ENCODE measurements around the gene ZNF3.

ZNF3 gene

DNA sequence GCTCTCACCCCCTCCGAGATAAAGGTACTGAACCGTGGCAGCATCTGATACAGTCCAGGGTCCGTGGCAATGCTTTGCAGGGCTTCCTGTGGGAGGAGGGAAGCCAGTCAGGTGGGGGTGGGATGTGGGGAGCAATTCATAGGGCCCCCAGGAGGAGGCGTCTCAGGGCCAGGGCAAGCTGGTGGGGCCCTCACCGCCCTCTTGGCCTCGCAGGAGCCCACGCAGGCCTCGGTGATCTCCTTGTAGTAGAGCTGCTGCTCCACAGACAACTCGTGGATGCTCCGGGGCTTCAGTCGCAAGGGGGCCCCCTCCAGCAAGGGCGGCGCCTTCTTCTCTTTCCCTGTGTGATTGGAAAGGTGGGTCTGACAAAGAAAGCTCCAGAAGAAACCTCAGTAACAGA is 30.4 kb upstream of the ZNF3 start:
- ChIA-PET CTCF (interaction anchor here (0.7 to 0.8 kb wide), 2 partner anchors 21 to 90 kb away, joined by 3 to 5 read pairs; no protein-coding TSS in a partner anchor), POLR2A (interaction anchor here (1.1 to 4.2 kb wide), 2 partner anchors 11 to 16 kb away, joined by 3 to 39 read pairs; partner anchors contain the start of genes AP4M1 and MCM7)
- Histone ChIP-seq H3K4me3 (ENCODE audit: low read depth, low read length) (no peak overlapping the region), H3K36me3 (ENCODE audit: control insufficient read depth in 2 of 2, insufficient read depth in 1 of 2, low read length in 2 of 2) (peaks cover 15 to 60% of the 10 kb centered on the region in 2 experiments; a peak in 2 of 3 replicates), H3K4me1 (ENCODE audit: control insufficient read depth, insufficient read depth, low read length) (no peaks in the 10 kb centered on the region), H3K27ac (ENCODE audit: extremely low read depth, low read depth, low read length) (no peak overlapping the region), H3K9me3 (ENCODE audit: control insufficient read depth, insufficient read depth, low read depth, low read length) (no peaks in the 10 kb centered on the region)
- TF ChIP-seq ZNF292 (tag by site-specific recombination; IDR thresholded peaks at IDR 0.05; ENCODE audit: borderline replicate concordance, low read depth) (no peak), ZNF37A (tag by site-specific recombination; IDR thresholded peaks at IDR 0.05) (no peak), ZNF239 (tag by site-specific recombination; IDR thresholded peaks at IDR 0.05) (no peak), SP2 (tag by site-specific recombination; IDR thresholded peaks at IDR 0.05) (no peak), ZNF169 (tag by site-specific recombination; IDR thresholded peaks at IDR 0.05) (no peak), ZNF221 (tag by site-specific recombination; IDR thresholded peaks at IDR 0.05; ENCODE audit: borderline replicate concordance) (no peak)
- TF ChIP-seq, protein P1, sequence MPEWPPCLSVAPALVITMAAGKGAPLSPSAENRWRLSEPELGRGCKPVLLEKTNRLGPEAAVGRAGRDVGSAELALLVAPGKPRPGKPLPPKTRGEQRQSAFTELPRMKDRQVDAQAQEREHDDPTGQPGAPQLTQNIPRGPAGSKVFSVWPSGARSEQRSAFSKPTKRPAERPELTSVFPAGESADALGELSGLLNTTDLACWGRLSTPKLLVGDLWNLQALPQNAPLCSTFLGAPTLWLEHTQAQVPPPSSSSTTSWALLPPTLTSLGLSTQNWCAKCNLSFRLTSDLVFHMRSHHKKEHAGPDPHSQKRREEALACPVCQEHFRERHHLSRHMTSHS (tag by site-specific recombination; IDR thresholded peaks at IDR 0.05): no peak

DNA sequence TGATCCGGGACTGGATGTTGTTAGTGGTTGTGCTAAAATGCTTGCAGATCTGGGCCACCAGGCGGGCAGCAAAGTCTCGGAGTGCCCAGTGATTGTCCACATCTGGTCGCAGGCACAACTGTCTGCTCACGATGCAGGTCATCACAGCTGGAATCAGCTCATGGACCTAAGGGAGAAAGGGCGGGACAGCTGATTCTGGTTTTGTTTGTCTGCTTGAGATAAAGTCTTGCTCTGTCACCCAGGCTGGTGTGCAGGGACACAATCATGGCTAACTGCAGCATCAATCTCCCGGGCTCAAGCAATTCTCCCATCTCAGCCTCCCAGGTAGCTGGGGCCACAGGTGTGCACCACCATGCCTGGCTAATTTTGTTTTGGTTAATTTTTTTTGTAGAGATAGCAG is 29.6 kb upstream of the ZNF3 start:
- POLR2A ChIA-PET: interaction anchor here (1.5 kb wide), 1 partner anchor 9 kb away, joined by 6 read pairs; the partner anchor contains the start of gene AP4M1
- Histone ChIP-seq H3K36me3 (ENCODE audit: control insufficient read depth in 2 of 2, insufficient read depth in 1 of 2, low read length in 2 of 2) (peaks cover 15 to 66% of the 10 kb centered on the region in 2 experiments; a peak in 2 of 3 replicates), H3K4me1 (ENCODE audit: control insufficient read depth, insufficient read depth, low read length) (no peaks in the 10 kb centered on the region), H3K27ac (ENCODE audit: extremely low read depth, low read depth, low read length) (no peak overlapping the region), H3K4me3 (ENCODE audit: low read depth, low read length) (no peak overlapping the region), H3K9me3 (ENCODE audit: control insufficient read depth, insufficient read depth, low read depth, low read length) (no peaks in the 10 kb centered on the region)
- CTCF ChIA-PET: no interaction called here
- TF ChIP-seq, protein P2, sequence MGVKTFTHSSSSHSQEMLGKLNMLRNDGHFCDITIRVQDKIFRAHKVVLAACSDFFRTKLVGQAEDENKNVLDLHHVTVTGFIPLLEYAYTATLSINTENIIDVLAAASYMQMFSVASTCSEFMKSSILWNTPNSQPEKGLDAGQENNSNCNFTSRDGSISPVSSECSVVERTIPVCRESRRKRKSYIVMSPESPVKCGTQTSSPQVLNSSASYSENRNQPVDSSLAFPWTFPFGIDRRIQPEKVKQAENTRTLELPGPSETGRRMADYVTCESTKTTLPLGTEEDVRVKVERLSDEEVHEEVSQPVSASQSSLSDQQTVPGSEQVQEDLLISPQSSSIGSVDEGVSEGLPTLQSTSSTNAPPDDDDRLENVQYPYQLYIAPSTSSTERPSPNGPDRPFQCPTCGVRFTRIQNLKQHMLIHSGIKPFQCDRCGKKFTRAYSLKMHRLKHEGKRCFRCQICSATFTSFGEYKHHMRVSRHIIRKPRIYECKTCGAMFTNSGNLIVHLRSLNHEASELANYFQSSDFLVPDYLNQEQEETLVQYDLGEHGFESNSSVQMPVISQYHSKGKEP (tag by site-specific recombination; IDR thresholded peaks at IDR 0.05): no peak
- TF ChIP-seq OSR2 (tag by site-specific recombination; IDR thresholded peaks at IDR 0.05) (no peak), ZNF138 (tag by site-specific recombination; IDR thresholded peaks at IDR 0.05; ENCODE audit: borderline replicate concordance) (no peak), ZNF324 (tag by site-specific recombination; IDR thresholded peaks at IDR 0.05) (no peak), WT1 (tag by site-specific recombination; IDR thresholded peaks at IDR 0.05) (no peak), ZNF560 (tag by site-specific recombination; IDR thresholded peaks at IDR 0.05; ENCODE audit: borderline replicate concordance) (no peak), ZNF394 (tag by site-specific recombination; IDR thresholded peaks at IDR 0.05; ENCODE audit: borderline replicate concordance) (no peak), ZNF558 (tag by site-specific recombination; IDR thresholded peaks at IDR 0.05) (no peak), ZFHX2 (tag by site-specific recombination; conservative IDR thresholded peaks at IDR 0.05) (no peak), ZBTB20 (tag by site-specific recombination; IDR thresholded peaks at IDR 0.05) (no peak), ZNF529 (tag by site-specific recombination; IDR thresholded peaks at IDR 0.05; ENCODE audit: insufficient replicate concordance) (no peak)
- TF ChIP-seq, protein P3, sequence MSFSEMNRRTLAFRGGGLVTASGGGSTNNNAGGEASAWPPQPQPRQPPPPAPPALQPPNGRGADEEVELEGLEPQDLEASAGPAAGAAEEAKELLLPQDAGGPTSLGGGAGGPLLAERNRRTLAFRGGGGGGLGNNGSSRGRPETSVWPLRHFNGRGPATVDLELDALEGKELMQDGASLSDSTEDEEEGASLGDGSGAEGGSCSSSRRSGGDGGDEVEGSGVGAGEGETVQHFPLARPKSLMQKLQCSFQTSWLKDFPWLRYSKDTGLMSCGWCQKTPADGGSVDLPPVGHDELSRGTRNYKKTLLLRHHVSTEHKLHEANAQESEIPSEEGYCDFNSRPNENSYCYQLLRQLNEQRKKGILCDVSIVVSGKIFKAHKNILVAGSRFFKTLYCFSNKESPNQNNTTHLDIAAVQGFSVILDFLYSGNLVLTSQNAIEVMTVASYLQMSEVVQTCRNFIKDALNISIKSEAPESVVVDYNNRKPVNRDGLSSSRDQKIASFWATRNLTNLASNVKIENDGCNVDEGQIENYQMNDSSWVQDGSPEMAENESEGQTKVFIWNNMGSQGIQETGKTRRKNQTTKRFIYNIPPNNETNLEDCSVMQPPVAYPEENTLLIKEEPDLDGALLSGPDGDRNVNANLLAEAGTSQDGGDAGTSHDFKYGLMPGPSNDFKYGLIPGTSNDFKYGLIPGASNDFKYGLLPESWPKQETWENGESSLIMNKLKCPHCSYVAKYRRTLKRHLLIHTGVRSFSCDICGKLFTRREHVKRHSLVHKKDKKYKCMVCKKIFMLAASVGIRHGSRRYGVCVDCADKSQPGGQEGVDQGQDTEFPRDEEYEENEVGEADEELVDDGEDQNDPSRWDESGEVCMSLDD (tag by site-specific recombination; IDR thresholded peaks at IDR 0.05): no peak
- TF ChIP-seq, protein P4, sequence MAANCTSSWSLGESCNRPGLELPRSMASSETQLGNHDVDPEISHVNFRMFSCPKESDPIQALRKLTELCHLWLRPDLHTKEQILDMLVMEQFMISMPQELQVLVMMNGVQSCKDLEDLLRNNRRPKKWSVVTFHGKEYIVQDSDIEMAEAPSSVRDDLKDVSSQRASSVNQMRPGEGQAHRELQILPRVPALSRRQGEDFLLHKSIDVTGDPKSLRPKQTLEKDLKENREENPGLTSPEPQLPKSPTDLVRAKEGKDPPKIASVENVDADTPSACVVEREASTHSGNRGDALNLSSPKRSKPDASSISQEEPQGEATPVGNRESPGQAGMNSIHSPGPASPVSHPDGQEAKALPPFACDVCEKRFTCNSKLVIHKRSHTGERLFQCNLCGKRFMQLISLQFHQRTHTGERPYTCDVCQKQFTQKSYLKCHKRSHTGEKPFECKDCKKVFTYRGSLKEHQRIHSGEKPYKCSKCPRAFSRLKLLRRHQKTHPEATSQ (tag by site-specific recombination; IDR thresholded peaks at IDR 0.05): no peak
- TF ChIP-seq, protein P5, sequence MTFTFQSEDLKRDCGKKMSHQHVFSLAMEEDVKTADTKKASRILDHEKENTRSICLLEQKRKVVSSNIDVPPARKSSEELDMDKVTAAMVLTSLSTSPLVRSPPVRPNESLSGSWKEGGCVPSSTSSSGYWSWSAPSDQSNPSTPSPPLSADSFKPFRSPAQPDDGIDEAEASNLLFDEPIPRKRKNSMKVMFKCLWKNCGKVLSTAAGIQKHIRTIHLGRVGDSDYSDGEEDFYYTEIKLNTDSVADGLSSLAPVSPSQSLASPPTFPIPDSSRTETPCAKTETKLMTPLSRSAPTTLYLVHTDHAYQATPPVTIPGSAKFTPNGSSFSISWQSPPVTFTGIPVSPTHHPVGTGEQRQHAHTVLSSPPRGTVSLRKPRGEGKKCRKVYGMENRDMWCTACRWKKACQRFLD (tag by site-specific recombination; IDR thresholded peaks at IDR 0.05): no peak
- TF ChIP-seq, protein P6, sequence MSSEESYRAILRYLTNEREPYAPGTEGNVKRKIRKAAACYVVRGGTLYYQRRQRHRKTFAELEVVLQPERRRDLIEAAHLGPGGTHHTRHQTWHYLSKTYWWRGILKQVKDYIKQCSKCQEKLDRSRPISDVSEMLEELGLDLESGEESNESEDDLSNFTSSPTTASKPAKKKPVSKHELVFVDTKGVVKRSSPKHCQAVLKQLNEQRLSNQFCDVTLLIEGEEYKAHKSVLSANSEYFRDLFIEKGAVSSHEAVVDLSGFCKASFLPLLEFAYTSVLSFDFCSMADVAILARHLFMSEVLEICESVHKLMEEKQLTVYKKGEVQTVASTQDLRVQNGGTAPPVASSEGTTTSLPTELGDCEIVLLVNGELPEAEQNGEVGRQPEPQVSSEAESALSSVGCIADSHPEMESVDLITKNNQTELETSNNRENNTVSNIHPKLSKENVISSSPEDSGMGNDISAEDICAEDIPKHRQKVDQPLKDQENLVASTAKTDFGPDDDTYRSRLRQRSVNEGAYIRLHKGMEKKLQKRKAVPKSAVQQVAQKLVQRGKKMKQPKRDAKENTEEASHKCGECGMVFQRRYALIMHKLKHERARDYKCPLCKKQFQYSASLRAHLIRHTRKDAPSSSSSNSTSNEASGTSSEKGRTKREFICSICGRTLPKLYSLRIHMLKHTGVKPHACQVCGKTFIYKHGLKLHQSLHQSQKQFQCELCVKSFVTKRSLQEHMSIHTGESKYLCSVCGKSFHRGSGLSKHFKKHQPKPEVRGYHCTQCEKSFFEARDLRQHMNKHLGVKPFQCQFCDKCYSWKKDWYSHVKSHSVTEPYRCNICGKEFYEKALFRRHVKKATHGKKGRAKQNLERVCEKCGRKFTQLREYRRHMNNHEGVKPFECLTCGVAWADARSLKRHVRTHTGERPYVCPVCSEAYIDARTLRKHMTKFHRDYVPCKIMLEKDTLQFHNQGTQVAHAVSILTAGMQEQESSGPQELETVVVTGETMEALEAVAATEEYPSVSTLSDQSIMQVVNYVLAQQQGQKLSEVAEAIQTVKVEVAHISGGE (tag by site-specific recombination; conservative IDR thresholded peaks at IDR 0.05; ENCODE audit: low read depth): no peak

All from HEK293 (cell line).